Peyer's patch (tissue), 4 donors: ENCODE measurements around the gene PTTG1IP. TPM values are rescaled to one million over a fixed set of nuclear protein-coding genes. Genes with fewer than 3 reads are reported as not detected.

ENCODE experiments used
- DNase-seq, 3 donors: peaks; one replicate each; pipeline ENCODE4 v3.0.0-alpha.2; 2017 to 2019
- H3K27ac ChIP-seq, 4 donors: fragments of 200-600 bp; sonication (generic); one replicate each; pipeline ENCODE4 v1.5.1; 2016 to 2019
- H3K27me3 ChIP-seq, 2 donors: fragments of 200-600 bp; sonication (generic); one replicate each; pipeline ENCODE4 v1.5.1; 2019
- H3K36me3 ChIP-seq, 3 donors: fragments of 200-600 bp; sonication (generic); one replicate each; pipeline ENCODE4 v1.5.1; 2016 to 2019
- H3K4me1 ChIP-seq, 4 donors: fragments of 200-600 bp; sonication (generic); one replicate each; pipeline ENCODE4 v1.5.1; 2016 to 2019
- H3K4me3 ChIP-seq, 4 donors: fragments of 200-600 bp; sonication (generic); 1 replicate in 3 of 4; 2 replicates in 1 of 4; pipeline ENCODE4 v1.5.1; 2016 to 2019; ENCODE audit warnings: mild to moderate bottlenecking in 1 of 4
- H3K9me3 ChIP-seq, 4 donors: fragments of 200-600 bp; sonication (generic); one replicate each; pipeline ENCODE4 v1.5.1; 2016 to 2019; ENCODE audit warnings: mild to moderate bottlenecking in 1 of 4
- CTCF ChIP-seq, 6 experiments: fragments of 450-650 bp in 4 of 6; fragments of 200-600 bp in 2 of 6; sonication (generic) in 1 of 6; IDR thresholded peaks; one replicate each; pipeline ENCODE4 v1.5.1; 2017 to 2019; ENCODE audit warnings: antibody characterized with exemption in 6 of 6, mild to moderate bottlenecking in 3 of 6, moderate library complexity in 1 of 6
- POLR2A ChIP-seq, 2 donors: fragments of 450-650 bp; IDR thresholded peaks; one replicate each; pipeline ENCODE4 v1.5.1; 2017; ENCODE audit warnings: antibody characterized with exemption in 2 of 2, mild to moderate bottlenecking in 2 of 2, moderate library complexity in 2 of 2
- total RNA-seq, 4 donors: library from RNA; depleted of rRNA; stranded (reverse); fragments of >200 nt; gene quantifications; one replicate each; pipeline ENCODE4 v1.1.0, GENCODE V29; 2016

PTTG1IP gene
- total RNA-seq, 4 donors from 2014 or later = 69.3 to 495 (median 390) TPM

GRCh38 chr21:44857127-44857892 lies 16.2 kb downstream of the PTTG1IP start:
- H3K36me3 ChIP-seq = peaks cover 0 to 89% (median 0%) of the 10 kb centered on the region in 3 donors
- no peak for TF ChIP-seq CTCF (IDR thresholded peaks at IDR 0.05)
- TF ChIP-seq POLR2A (IDR thresholded peaks at IDR 0.05) = no peak

GRCh38 chr21:44856131-44856530 lies 17.4 kb downstream of the PTTG1IP start:
- H3K36me3 ChIP-seq = peaks cover 0 to 92% (median 0%) of the 10 kb centered on the region in 3 donors
- no peak for TF ChIP-seq CTCF (IDR thresholded peaks at IDR 0.05)
- TF ChIP-seq POLR2A (IDR thresholded peaks at IDR 0.05) = no peak
- H3K4me1 ChIP-seq = peaks cover 0 to 18% (median 0%) of the 10 kb centered on the region in 4 donors

More at GRCh38 chr21:44857127-44857892, 16.2 kb downstream of the PTTG1IP start:
- Histone ChIP-seq H3K27me3 (no peaks in the 10 kb centered on the region), H3K9me3 (no peaks in the 10 kb centered on the region), H3K27ac (no peak overlapping the region), H3K4me3 (no peak overlapping the region), H3K4me1 (peaks cover 0 to 13% (median 0%) of the 10 kb centered on the region in 4 donors)
- DNase-seq = peak in 1 of 3 donors; percentile 16

GRCh38 chr21:44855572-44855971 lies 17.9 kb downstream of the PTTG1IP start:
- H3K27ac ChIP-seq = no peak overlapping the region
- no peaks in the 10 kb centered on the region for H3K27me3 ChIP-seq
- H3K4me3 ChIP-seq = no peak overlapping the region
- H3K36me3 ChIP-seq = peaks cover 0 to 92% (median 0%) of the 10 kb centered on the region in 3 donors
- no peak for TF ChIP-seq POLR2A (IDR thresholded peaks at IDR 0.05)
- no peak for TF ChIP-seq CTCF (IDR thresholded peaks at IDR 0.05)
- H3K4me1 ChIP-seq = peaks cover 0 to 23% (median 0%) of the 10 kb centered on the region in 4 donors
- peak in 1 of 3 donors; percentile 27 for DNase-seq
- H3K9me3 ChIP-seq = no peaks in the 10 kb centered on the region

More at GRCh38 chr21:44856131-44856530, 17.4 kb downstream of the PTTG1IP start:
- H3K27ac ChIP-seq = no peak overlapping the region
- H3K4me3 ChIP-seq = no peak overlapping the region
- DNase-seq = peak in 1 of 3 donors; percentile 33
- no peaks in the 10 kb centered on the region for H3K9me3 ChIP-seq
- H3K27me3 ChIP-seq = no peaks in the 10 kb centered on the region

GRCh38 chr21:44854664-44855446 lies 18.6 kb downstream of the PTTG1IP start:
- peaks cover 0 to 29% (median 0%) of the 10 kb centered on the region in 4 donors for H3K4me1 ChIP-seq
- no peak for TF ChIP-seq CTCF (IDR thresholded peaks at IDR 0.05)
- TF ChIP-seq POLR2A (IDR thresholded peaks at IDR 0.05) = no peak

GRCh38 chr21:44854391-44854663 lies 19.2 kb downstream of the PTTG1IP start:
- Histone ChIP-seq H3K36me3 (peaks cover 0 to 92% (median 0%) of the 10 kb centered on the region in 3 donors), H3K4me1 (peaks cover 0 to 31% (median 0%) of the 10 kb centered on the region in 4 donors), H3K27ac (no peak overlapping the region), H3K27me3 (no peaks in the 10 kb centered on the region), H3K9me3 (no peaks in the 10 kb centered on the region), H3K4me3 (no peak overlapping the region)
- peak in 1 of 3 donors; percentile 20 for DNase-seq
- no peak for TF ChIP-seq POLR2A (IDR thresholded peaks at IDR 0.05)
- TF ChIP-seq CTCF (IDR thresholded peaks at IDR 0.05) = no peak

More at GRCh38 chr21:44854664-44855446, 18.6 kb downstream of the PTTG1IP start:
- H3K27me3 ChIP-seq = no peaks in the 10 kb centered on the region
- peak in 1 of 3 donors; percentile 42 for DNase-seq
- H3K27ac ChIP-seq = no peak overlapping the region
- H3K4me3 ChIP-seq = no peak overlapping the region
- peaks cover 0 to 92% (median 0%) of the 10 kb centered on the region in 3 donors for H3K36me3 ChIP-seq
- H3K9me3 ChIP-seq = no peaks in the 10 kb centered on the region
